NOMO-1 treated with DMSO at 0.1 percent for 48 hours (cell line): ENCODE results near the gene TBL3.
"Not testable (repeated sequence)": the region's sequence is repeated elsewhere in the genome, so short reads cannot be mapped to it uniquely, and the experiment has no call there.

Source experiments
- DNase-seq: peaks from one replicate; lab custom pipeline; 2025; ENCODE audit not compliant: unreplicated experiment; lab: John Stamatoyannopoulos, UW

TBL3 gene

GRCh38 chr16:1998852-1999801 is 27.3 kb downstream of the TBL3 start:
- no peak for DNase-seq

- no peak for DNase-seq
Measured at GRCh38 chr16:1999866-2000514, 28.1 kb downstream of the TBL3 start.

- no peak for DNase-seq
Measured at GRCh38 chr16:2001035-2001434, 29.2 kb downstream of the TBL3 start.

- DNase-seq = no peak
Measured at GRCh38 chr16:2001456-2002355, 29.9 kb downstream of the TBL3 start.

- no peak for DNase-seq
Measured at GRCh38 chr16:2002406-2003230, 30.8 kb downstream of the TBL3 start.

GRCh38 chr16:2003231-2003826 is 31.5 kb downstream of the TBL3 start:
- DNase-seq = no peak

GRCh38 chr16:2003827-2004641 is 32.2 kb downstream of the TBL3 start:
- DNase-seq = peak; percentile 73

- no peak for DNase-seq
Measured at GRCh38 chr16:2004795-2005517, 33.1 kb downstream of the TBL3 start.

- DNase-seq = no peak
Measured at GRCh38 chr16:2005646-2006045, 33.8 kb downstream of the TBL3 start.

GRCh38 chr16:2006317-2006716 is 34.5 kb downstream of the TBL3 start:
- DNase-seq = no peak

GRCh38 chr16:2007081-2007836 is 35.4 kb downstream of the TBL3 start:
- DNase-seq = no peak

GRCh38 chr16:2008009-2008526 is 36.2 kb downstream of the TBL3 start:
- DNase-seq = peak; percentile 25

GRCh38 chr16:2008631-2009163 is 36.8 kb downstream of the TBL3 start:
- peak; percentile 31 for DNase-seq

- DNase-seq = no peak
Measured at GRCh38 chr16:2009164-2009711, 37.4 kb downstream of the TBL3 start.

GRCh38 chr16:2009791-2010510 is 38.1 kb downstream of the TBL3 start, which contains the start of gene ZNF598:
TSS of gene ZNF598 (minus strand) at chr16:2009821.
- DNase-seq = peak; percentile 77

GRCh38 chr16:2011726-2012125 is 39.9 kb downstream of the TBL3 start:
- not testable (repeated sequence) for DNase-seq
